B cell (primary cell): Measurements from ENCODE around the gene LMO1. TPM values are rescaled to one million over a fixed set of nuclear protein-coding genes. Genes with fewer than 3 reads are reported as not detected.

Source experiments
- ATAC-seq: fragments of 200-7000 bp; cut with Tn5 transposase; one replicate; pipeline ENCODE4 v1.10.0; 2021; ENCODE audit warnings: low read depth, mild to moderate bottlenecking, moderate number of reproducible peaks, moderate library complexity
- CTCF ChIA-PET: fragments of 350-600 bp; sonication (Branson Sonifier 250); formaldehyde crosslinking; loops from one replicate; lab custom pipeline; 2021; ENCODE audit warnings: antibody characterized with exemption, inconsistent platforms; lab: Charles Lee
- POLR2A ChIA-PET: fragments of 350-600 bp; sonication (Branson Sonifier 250); formaldehyde crosslinking; loops from one replicate; lab custom pipeline; 2021; ENCODE audit warnings: antibody characterized with exemption; lab: Charles Lee
- DNase-seq: peaks from one replicate; pipeline ENCODE4 v3.0.0; 2013
- H2AFZ ChIP-seq: 2 replicates; pipeline ENCODE4 v1.6.1; 2012; ENCODE audit warnings: mild to moderate bottlenecking, low read depth, low read length; ENCODE audit not compliant: insufficient read depth, poor library complexity, severe bottlenecking
- H3K27ac ChIP-seq, 2 donors: 1 replicate in 1 of 2; 2 replicates in 1 of 2; pipeline ENCODE4 v1.5.1; 2012 to 2013; ENCODE audit warnings: low read length in 2 of 2, mild to moderate bottlenecking in 2 of 2, moderate library complexity in 1 of 2
- H3K27me3 ChIP-seq, 4 experiments: fragments of 200-600 bp in 1 of 4; sonication (generic) in 1 of 4; replicated peaks in 1 of 4; 1 replicate in 2 of 4; 2 replicates in 2 of 4; pipeline versions ENCODE4 v1.6.1 to v1.7.0; 2013 to 2016; ENCODE audit warnings: low read length in 3 of 4, mild to moderate bottlenecking in 2 of 4, mixed read lengths in 1 of 4, moderate library complexity in 1 of 4; ENCODE audit not compliant: insufficient read depth in 4 of 4, control insufficient read depth in 3 of 4; ENCODE audit errors: control extremely low read depth in 1 of 4
- H3K36me3 ChIP-seq, 2 experiments: replicated peaks in 1 of 2; 1 replicate in 1 of 2; 2 replicates in 1 of 2; pipeline versions ENCODE4 v1.6.1 to v1.7.1; 2013; ENCODE audit warnings: low read length in 1 of 2; ENCODE audit not compliant: insufficient read depth in 2 of 2, control insufficient read depth in 1 of 2; ENCODE audit errors: control extremely low read depth in 1 of 2, extremely low read depth in 1 of 2
- H3K4me1 ChIP-seq, 2 donors: fragments of 200-600 bp in 1 of 2; sonication (generic) in 1 of 2; 1 replicate in 1 of 2; 2 replicates in 1 of 2; pipeline versions ENCODE4 v1.5.1 to v1.6.1; 2013 to 2017; ENCODE audit warnings: low read length in 2 of 2; ENCODE audit not compliant: control insufficient read depth in 2 of 2, insufficient read depth in 2 of 2
- H3K4me2 ChIP-seq: replicated peaks from 2 replicates; pipeline ENCODE3; 2012; ENCODE audit warnings: mild to moderate bottlenecking, low read depth, low read length; ENCODE audit not compliant: poor library complexity, severe bottlenecking
- H3K4me3 ChIP-seq, 5 experiments: fragments of 200-600 bp in 1 of 5; sonication (generic) in 1 of 5; 1 replicate in 3 of 5; 2 replicates in 2 of 5; pipeline versions ENCODE4 v1.5.1 to v1.7.0; 2011 to 2016; ENCODE audit warnings: low read length in 4 of 5, mild to moderate bottlenecking in 4 of 5, low read depth in 2 of 5, control low read depth in 1 of 5, moderate library complexity in 1 of 5; ENCODE audit not compliant: insufficient read depth in 1 of 5; ENCODE audit errors: control extremely low read depth in 1 of 5, extremely low read depth in 1 of 5
- H3K79me2 ChIP-seq: fragments of 200-600 bp; sonication (generic); one replicate; pipeline ENCODE4 v1.6.0; 2016; ENCODE audit warnings: low read length; ENCODE audit not compliant: control insufficient read depth, insufficient read depth
- H3K9ac ChIP-seq: fragments of 200-600 bp; sonication (generic); 2 replicates; pipeline ENCODE4 v1.6.1; 2017; ENCODE audit warnings: mild to moderate bottlenecking, low read length, moderate library complexity
- H3K9me3 ChIP-seq, 3 donors: one replicate each; pipeline versions ENCODE4 v1.6.1 to v1.7.1; 2013; ENCODE audit warnings: low read length in 2 of 3; ENCODE audit not compliant: control insufficient read depth in 2 of 3, insufficient read depth in 1 of 3; ENCODE audit errors: control extremely low read depth in 1 of 3
- H4K20me1 ChIP-seq: 2 replicates; pipeline ENCODE4 v1.6.0; 2012; ENCODE audit warnings: mild to moderate bottlenecking, low read length; ENCODE audit not compliant: insufficient read depth, control insufficient read depth, poor library complexity, severe bottlenecking
- H3K27ac Mint-ChIP-seq: one replicate; pipeline ENCODE4 v1.8.0; 2021; ENCODE audit warnings: mixed read lengths
- H3K27me3 Mint-ChIP-seq: one replicate; pipeline ENCODE4 v1.8.0; 2021; ENCODE audit warnings: mixed read lengths
- H3K4me1 Mint-ChIP-seq: one replicate; pipeline ENCODE4 v1.8.0; 2021; ENCODE audit warnings: mixed read lengths
- H3K4me3 Mint-ChIP-seq: one replicate; pipeline ENCODE4 v1.8.0; 2021; ENCODE audit warnings: mixed read lengths
- H3K9me3 Mint-ChIP-seq: one replicate; pipeline ENCODE4 v1.8.0; 2022; ENCODE audit warnings: mixed read lengths; ENCODE audit not compliant: insufficient read depth
- CTCF ChIP-seq: fragments of 200-600 bp; IDR thresholded peaks from one replicate; pipeline ENCODE4 v1.8.0; 2022; ENCODE audit warnings: antibody characterized with exemption, mild to moderate bottlenecking
- EZH2 ChIP-seq: IDR thresholded peaks from 2 replicates; pipeline ENCODE4 v1.6.1; 2012; ENCODE audit warnings: borderline replicate concordance, low read depth, mild to moderate bottlenecking, moderate library complexity, low read length; ENCODE audit not compliant: insufficient read depth, poor library complexity, severe bottlenecking
- WGBS: methylation state at CpG from one replicate; pipeline ENCODE4 v1.1.5; 2013; ENCODE audit warnings: missing lambda C conversion rate; ENCODE audit not compliant: insufficient coverage; 5-methylcytosine and 5-hydroxymethylcytosine counted together
- intact Hi-C: fragments of 100-400 bp; cut with micrococcal nuclease; formaldehyde crosslinking; loops from one replicate; pipeline ENCODE4 v1.10.0; 2022
- polyA plus RNA-seq: library from polyadenylated mRNA; depleted of rRNA; stranded (reverse); fragments of >200 nt; gene quantifications from 2 replicates; pipeline ENCODE4 v1.2.3, GENCODE V29; 2012
- total RNA-seq, 2 donors: library from RNA; stranded (reverse); fragments of 120-200 nt in 1 of 2; gene quantifications; 1 replicate in 1 of 2; 2 replicates in 1 of 2; pipeline versions ENCODE4 v1.2.3 to v1.2.4, GENCODE V29; 2013 to 2022

Gene LMO1
- total and polyA plus RNA-seq, 2 donors (not counting 1 experiment from before 2014, with no cell fraction given): 0.22 TPM; not detected in 1

DNA sequence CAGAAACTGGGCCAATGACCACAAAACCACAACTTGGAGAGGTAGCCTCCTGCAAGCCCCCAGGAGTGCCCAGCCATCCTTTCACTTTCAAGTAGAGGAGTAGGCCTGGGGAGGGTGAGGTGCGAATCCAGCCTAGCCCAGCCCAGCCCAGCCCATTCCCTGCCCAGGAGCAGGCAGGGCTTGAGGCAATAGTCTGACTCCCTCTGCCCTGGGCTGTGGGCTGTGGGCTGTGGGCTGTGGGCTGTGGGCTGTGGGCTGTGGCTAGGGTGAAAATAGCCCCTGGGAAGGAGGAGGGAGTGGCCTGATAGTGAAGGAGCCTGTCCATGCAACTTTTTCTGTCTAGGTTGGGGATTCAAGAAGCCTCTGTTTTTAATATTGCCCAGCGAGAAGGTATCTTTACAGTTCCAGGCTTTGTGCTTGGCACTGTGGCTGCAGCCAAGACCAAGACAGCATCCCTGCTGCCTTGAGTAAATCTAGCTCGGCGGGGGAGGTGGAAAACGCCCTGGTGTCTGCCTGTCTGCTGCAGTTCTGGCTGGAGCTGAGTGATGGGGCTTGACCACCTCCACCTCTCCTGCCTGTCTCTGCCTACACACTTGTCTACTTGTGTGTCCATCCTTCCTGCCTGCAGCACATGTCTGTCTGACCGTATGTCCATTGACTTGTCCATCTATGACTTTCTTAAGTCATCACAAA is 40.7 kb downstream of the LMO1 start:
- no peak for DNase-seq
- Mint-ChIP-seq H3K27ac (no peak overlapping the region), H3K27me3 (no peaks in the 10 kb centered on the region), H3K4me3 (no peak overlapping the region), H3K9me3 (no peaks in the 10 kb centered on the region), H3K4me1 (peaks cover 2% of the 10 kb centered on the region)
- Histone ChIP-seq H4K20me1 (no peaks in the 10 kb centered on the region), H3K27ac (no peak overlapping the region), H3K4me1 (peaks cover 0 to 6% of the 10 kb centered on the region in 2 donors), H3K27me3 (no peaks in the 10 kb centered on the region), H3K9me3 (peaks cover 0 to 3% (median 0%) of the 10 kb centered on the region in 3 donors), H2AFZ (no peak overlapping the region), H3K79me2 (no peaks in the 10 kb centered on the region), H3K4me2 (no peak overlapping the region), H3K36me3 (no peaks in the 10 kb centered on the region), H3K4me3 (no peak overlapping the region), H3K9ac (no peak overlapping the region)
- POLR2A ChIA-PET: no interaction called here
- WGBS: 69% methylated on average over 5 of the region's 6 CpGs
- TF ChIP-seq EZH2: no peak
- no peak for TF ChIP-seq CTCF
- intact Hi-C loops: no loop called here
- CTCF ChIA-PET: interaction anchor here (1.1 to 7.5 kb wide), 5 partner anchors 30 to 343 kb away, joined by 3 to 82 read pairs (median 11); partner anchors contain the start of gene LMO1
- no peak for ATAC-seq

DNA sequence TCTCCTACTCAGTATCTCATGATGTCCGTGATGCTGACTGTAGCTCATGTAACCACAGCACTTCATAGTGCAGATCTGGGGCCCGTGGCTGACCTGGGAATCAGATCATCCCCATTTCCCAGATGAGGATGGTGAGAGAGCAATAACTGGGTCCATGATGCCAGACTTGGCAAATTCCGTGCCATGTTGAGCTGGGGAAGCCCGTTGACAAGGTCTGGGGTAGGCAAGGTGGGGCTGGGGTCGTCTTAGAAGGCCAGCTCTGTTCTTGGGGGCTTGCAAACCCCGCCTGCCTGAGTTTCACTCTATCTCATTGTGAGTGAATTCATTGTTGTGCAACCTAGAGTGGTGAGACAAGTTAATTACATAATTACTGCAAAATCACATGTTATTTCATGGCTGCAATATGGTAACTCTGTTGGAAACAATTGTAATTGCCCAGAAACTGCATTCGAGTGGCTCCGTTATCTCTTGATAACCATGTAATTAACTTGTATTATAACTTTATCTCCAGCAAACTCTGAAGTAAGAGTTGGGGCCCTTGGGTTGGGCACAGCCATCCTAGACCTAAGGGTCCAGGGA is 41.7 kb downstream of the LMO1 start:
- H3K4me2 ChIP-seq: no peak overlapping the region
- no peaks in the 10 kb centered on the region for H3K79me2 ChIP-seq
- Mint-ChIP-seq H3K27ac (no peak overlapping the region), H3K27me3 (no peaks in the 10 kb centered on the region), H3K4me3 (no peak overlapping the region), H3K9me3 (no peaks in the 10 kb centered on the region), H3K4me1 (peaks cover 2% of the 10 kb centered on the region)
- POLR2A ChIA-PET: no interaction called here
- ATAC-seq: no peak
- H3K4me1 ChIP-seq: peaks cover 0 to 6% of the 10 kb centered on the region in 2 donors
- no peak overlapping the region for H3K27ac ChIP-seq
- H3K9me3 ChIP-seq: peaks cover 0 to 3% (median 0%) of the 10 kb centered on the region in 3 donors
- no peaks in the 10 kb centered on the region for H3K27me3 ChIP-seq
- CTCF ChIA-PET: interaction anchor here (1.1 to 7.5 kb wide), 6 partner anchors 10 to 344 kb away, joined by 3 to 82 read pairs (median 8); partner anchors contain the start of gene LMO1
- no peak for DNase-seq
- WGBS: 86% methylated on average over 4 of the region's 8 CpGs
- no peaks in the 10 kb centered on the region for H3K36me3 ChIP-seq
- no peak for TF ChIP-seq EZH2
- no peak for TF ChIP-seq CTCF
- no peak overlapping the region for H3K9ac ChIP-seq
- H4K20me1 ChIP-seq: no peaks in the 10 kb centered on the region
- H3K4me3 ChIP-seq: no peak overlapping the region
- intact Hi-C loops: no loop called here
- no peak overlapping the region for H2AFZ ChIP-seq
